Cardiac septum (tissue), 1 donor: Measurements from ENCODE around the gene CDC42BPB. TPM values are rescaled to one million over a fixed set of nuclear protein-coding genes. Genes with fewer than 3 reads are reported as not detected.

Experiments used
- DNase-seq: peaks from one replicate; pipeline ENCODE4 v3.0.0-alpha.2; 2020; ENCODE audit warnings: low spot score
- intact Hi-C: fragments of 100-400 bp; cut with DNase I; formaldehyde crosslinking; loops from one replicate; pipeline ENCODE4 v1.14.0; 2022
- total RNA-seq: library from RNA; stranded (reverse); fragmentation: NEBNext Ultra II Directional; extraction: Animal tissue kit (Norgen Biotek cat#: 25700); gene quantifications from one replicate; pipeline ENCODE4 v1.2.1, GENCODE V29; 2021
- donor health status: DM: no; HTN: no; CAD: no.

CDC42BPB gene
- total RNA-seq, 1 donor from 2014 or later, result 81.8 TPM

DNA sequence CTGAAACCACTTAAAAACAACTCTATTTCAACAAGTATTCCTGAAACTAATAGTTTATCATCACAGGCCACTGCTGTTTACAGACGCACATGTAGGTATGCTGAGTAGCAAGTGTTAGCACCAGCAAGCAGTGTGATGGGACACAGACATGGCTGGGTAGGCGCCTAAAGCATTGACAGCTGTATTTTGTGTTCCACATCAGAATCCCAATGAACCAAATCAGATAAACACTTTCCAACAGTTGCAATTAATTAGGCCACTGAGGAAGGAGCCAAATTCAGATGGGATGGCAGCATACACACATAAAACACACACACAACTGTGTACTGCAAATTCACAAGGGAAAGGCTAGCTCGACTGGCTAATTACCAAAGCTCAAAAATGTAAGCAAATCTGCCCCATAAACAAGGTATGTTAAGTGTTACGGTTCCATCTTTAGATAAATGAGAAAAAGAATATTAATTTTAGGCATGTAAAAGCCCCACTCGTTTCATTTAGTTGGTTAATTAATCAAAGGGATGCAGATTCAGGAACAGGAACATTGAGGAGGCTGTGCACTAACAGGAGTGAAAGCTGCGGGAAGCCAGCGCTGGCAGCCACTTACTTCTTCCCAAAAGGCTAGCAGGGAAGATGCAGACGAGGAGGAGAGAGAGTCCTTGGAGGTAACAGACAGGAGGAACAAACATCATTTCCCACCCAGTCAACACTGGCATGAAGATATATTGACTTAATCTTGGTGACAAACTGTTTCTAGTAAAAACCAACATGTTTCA lies 101.5 kb downstream of the CDC42BPB start:
- intact Hi-C loops, result no loop called here
- DNase-seq, result no peak

DNA sequence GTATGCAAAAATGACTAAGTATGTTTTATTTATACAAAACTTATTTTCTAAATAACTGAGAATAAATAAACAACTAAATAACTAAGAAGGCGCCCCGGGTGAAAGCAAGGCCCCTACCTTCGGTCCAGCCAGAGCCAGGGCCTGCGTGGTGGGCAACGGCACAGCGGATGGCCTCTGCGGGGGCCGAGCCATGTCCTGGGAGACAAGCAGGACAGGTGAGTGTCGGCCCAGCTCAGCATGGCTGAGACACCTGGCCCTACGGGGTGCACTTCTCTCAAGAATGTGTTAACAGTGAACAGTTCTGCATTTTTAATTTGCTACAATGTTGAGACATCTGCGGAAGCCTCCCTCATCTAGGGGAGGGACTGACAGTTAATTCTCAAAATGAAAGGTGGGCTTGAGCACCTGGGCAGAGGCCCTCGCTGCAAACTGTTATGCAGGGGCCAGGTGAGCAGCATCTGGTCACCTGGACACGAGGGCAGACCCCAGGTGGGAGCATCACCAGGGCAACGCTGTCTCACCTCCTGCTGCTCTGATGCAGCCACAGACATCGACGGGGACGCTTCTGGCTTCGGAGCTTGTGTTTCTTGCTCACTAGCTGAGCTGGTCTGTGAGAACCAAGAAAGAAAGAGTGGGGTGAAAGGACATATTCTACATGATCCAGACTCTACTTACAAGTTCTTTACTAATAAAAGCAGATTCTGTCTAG lies 103.1 kb downstream of the CDC42BPB start:
- intact Hi-C loops, result no loop called here
- no peak for DNase-seq

DNA sequence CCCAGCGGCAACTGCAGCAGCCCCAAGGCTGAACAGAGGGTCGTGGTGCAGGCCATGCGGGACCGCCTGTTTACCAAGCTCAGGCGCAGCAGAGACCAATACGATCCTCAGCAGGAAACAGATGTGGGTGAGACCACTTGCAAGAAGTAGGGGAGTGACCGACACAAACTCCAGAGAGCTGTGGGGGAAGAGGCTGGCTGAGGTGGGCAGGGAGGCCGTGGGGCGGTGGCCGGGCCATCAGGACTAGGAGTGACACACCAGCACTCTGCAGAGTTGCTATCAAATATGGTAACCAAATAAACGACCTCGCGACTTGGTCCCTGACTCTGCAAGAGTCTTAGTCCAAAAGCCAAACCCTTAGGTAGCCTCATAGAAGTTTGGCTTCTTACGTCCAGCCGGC lies 104.2 kb downstream of the CDC42BPB start:
- intact Hi-C loops, result no loop called here
- no peak for DNase-seq

- intact Hi-C loops, result no loop called here
- DNase-seq, result no peak
These were observed 105.1 kb downstream of the CDC42BPB start for GRCh38 chr14:102952276-102952675.

DNA sequence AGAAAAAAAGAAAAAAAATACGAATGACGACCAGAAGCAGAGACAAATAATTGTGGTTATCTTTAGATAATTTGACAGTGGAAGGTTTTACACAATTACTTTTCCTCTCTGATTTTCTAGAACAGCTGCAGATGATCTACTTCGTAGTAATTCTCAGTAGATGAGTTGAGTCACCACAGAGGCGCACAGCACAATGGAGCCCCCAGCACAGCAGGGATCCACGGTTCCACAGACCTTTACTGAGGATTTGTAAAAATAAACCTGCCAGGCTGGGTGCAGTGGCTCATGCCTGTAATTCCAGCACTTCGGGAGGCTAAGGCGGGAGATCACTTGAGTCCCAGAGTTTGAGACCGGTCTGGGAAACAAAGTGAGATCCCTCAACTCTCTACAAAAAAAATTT lies 105.5 kb downstream of the CDC42BPB start:
- DNase-seq, result no peak
- intact Hi-C loops, result no loop called here

- intact Hi-C loops, result no loop called here
- no peak for DNase-seq
These were observed 106.3 kb downstream of the CDC42BPB start for GRCh38 chr14:102951034-102951433.

DNA sequence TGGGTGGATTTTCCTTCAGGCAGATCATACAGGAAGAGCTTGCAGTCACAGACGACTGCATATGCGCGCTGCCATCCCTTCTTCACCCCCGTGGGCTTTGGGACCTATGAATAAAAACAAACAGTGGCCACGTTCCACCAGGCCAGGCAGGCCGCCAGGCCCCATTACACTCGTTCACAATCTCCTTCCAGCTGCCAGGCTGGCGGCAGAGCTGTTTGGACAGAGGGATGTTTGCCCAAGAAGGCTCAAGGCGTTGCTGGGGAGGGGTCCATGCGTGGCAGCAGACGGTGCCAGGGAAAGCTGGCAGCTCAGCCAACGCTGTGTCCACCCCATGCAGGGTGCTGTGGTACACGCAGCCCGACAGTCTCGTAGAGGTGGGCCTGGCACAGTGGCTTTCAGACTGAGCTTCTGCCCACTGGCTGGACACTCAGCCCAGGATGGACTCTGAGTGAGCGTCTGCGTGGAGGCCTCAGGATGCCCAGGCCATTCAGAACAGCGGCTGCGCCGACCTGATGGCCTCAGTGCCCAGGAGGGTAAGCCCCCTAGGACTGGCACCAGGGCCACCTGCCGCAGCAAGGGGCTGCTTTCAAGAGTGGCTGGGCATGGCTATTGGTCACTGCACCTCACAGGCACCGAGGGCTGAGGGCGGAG lies 107.4 kb downstream of the CDC42BPB start:
- intact Hi-C loops, result no loop called here

DNA sequence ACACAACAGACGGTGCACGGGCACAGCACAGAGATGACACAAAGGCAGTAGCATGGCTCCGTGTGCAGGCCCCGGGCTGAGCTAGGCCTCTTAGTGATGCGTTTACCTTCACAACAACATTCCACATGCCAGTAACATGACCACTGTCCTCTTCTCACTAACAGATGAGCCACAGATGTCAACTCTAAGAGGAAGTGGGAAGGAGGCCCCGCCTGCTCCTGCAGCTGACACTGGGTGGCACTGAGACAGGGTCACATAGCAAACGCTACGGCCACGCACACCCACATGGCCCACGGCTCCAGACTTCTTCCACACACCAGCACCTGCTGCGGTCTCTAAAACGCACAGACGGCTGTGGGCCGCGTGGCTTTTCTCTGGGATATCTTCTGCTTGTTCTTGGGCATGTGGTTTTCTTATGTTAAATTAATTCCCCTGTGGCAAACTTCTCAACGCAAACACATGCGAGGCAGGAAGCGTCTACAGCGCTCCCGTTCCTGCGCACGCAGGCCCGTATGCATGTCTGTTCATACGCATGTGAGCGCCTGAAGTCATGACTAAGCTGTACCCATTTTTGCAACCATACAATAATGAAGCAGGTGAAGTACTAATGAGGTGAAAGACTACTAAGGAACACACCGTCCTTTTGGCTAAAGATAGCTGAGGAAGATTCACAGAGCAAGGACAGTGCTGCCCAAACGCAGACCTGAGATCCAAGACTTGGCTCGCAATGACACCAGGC lies 108.1 kb downstream of the CDC42BPB start:
- DNase-seq, result no peak
- intact Hi-C loops, result no loop called here

More for the DNA sequence above, 107.4 kb downstream of the CDC42BPB start:
- no peak for DNase-seq

DNA sequence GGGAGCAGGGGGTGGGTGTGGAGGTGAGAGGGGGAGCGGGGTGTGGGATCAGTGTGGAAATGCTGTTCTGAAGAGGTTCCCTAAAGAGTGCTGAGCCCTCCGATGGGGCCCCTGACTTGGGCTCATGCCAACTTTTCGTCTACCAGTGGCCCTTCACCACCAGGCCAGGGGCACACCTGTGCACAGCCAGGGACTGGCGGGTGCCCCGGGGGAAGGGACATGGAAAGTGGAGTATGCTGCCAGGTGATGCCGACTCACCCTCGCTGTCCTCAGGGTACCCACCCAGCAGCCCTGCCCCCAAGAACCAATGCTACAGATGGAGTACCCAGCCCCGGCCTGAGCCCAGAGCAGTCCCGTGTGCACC lies 108.7 kb downstream of the CDC42BPB start:
- no peak for DNase-seq
- intact Hi-C loops, result no loop called here

DNA sequence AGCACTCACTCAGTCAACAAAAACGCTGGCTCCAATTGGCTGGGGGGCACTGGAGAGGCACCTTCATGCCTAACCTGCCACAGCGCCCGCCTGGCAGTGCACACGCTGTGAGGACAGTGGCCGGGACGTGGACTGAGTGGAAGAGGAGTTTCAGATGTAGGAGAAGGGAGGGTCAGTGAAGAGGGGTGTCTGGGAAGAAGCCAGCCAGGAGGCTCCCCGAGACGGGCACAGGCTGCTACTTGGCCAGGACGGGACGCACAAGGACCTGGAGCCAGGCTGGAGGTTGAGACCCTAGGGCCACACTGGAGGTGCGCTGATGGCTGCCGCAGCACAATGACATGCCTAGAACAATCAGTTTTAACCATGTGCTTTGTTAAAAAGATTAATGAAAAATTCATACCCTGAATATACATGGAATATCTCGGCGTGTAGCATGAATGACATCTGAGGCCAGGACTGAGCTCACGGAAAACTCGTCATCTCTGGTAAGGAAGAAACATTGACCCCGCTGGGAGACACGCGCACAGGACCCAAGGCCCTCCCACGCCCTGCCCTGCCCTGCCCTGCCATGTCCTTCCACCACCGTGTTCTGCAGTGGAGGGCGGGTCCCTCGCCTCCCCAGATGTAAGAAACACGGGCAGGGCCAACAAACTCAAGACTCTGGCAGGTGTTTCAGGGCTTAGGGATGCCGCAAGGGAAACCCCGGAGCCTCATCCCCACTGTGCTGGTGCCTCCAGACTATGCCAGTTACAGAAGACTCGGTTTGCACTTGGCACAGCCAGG lies 109.8 kb downstream of the CDC42BPB start:
- intact Hi-C loops, result no loop called here
- no peak for DNase-seq

DNA sequence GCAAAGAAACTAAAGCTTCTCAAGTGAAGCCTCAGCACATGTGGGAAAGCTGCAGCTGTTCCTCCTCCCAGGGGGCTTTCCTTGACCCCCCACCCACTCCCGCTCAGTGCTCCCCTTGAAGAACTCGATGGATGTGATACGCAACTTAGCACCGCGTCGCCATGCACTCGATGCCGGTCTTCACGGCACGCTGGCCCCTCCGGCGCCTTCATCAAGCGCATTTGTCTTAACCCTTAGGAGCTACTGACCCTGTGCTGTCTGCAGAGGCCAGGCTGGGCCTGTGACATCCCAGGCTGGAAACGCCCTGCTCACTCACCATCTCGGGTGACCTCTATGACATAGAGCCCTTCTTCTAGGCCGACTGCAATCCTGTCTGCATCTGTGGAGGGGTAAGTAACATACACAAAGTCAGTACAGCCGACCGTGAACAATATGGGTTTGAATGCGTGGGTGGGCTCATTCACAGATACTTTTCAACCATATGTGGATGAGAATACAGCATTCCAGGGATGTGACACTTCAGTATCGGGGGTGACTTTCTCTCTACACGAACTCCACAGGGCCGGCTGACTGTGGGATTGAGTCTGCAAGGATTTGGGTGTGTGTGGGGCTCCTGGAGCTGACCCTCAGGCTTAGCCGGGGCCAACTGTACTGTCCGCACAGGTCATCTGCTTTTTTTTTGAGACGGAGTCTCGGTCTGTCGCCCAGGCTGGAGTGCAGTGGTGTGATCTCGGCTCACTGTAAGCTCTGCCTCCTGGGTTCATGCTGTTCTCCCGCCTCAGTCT lies 111.8 kb downstream of the CDC42BPB start:
- no peak for DNase-seq
- intact Hi-C loops, result no loop called here

DNA sequence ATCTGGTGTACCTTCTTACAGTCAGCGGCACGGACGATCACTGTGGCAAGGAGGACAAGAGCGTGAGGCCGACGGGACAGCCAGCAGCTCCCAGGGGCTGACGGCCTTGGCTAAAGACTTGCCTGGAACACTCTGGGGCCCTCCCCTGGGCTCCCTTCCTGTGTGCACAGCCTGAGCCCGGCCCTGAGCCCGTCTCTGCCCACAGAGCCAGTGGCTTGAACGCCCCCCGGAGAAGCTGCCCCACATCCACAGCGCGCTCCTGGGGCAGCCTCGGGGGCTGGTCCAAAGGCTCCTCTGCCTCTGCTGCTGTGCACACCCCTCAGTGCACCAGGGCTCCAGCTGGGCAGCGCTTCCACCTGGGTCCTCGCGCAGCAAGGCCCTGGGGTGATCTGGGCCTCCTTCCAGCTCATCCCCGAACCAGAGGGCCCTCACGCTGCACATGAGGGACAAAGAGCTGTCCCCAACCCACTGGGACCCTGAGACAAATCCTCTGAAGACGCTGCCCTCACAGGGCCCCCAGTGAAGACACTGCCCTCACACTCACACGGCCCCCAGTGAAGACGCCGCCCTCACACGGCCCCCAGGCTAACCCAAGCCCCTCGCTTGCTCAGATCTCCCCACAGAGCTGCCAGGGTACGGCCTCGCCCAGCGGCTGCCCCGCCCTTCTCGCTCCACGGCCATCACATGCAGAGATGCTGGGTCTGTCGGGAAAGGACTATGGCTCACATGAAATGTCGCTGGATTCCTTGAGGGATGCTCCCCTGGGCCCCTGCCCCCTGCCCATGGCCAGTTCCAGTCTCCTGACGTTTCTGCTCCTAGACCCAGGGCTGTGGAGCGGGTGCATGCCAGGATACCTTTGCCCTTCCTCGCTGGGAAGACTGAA lies 112.7 kb downstream of the CDC42BPB start:
- DNase-seq, result peak; percentile 73
- intact Hi-C loops, result no loop called here

- intact Hi-C loops, result no loop called here
- no peak for DNase-seq
These were observed 113.4 kb downstream of the CDC42BPB start for GRCh38 chr14:102943979-102944378.

DNA sequence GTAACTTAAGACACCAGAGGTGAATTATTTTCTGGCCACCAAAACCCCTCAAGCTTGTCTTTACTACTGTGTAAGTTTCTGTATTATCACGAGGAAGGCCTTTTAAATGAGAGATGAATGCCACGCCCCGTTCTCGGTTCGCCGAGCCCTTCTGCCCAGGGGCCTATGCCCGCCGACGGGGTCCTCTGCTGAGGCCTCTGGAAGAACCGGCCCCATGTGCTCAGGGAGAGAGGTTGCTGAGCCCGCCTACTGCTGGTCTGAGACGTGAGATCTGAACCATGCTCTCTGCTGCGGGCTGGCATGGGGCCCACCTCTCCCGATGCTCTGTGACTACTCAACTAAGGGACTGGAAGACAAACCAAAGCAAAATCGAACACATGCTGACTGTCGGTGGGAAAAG lies 113.9 kb downstream of the CDC42BPB start:
- intact Hi-C loops, result no loop called here
- no peak for DNase-seq

DNA sequence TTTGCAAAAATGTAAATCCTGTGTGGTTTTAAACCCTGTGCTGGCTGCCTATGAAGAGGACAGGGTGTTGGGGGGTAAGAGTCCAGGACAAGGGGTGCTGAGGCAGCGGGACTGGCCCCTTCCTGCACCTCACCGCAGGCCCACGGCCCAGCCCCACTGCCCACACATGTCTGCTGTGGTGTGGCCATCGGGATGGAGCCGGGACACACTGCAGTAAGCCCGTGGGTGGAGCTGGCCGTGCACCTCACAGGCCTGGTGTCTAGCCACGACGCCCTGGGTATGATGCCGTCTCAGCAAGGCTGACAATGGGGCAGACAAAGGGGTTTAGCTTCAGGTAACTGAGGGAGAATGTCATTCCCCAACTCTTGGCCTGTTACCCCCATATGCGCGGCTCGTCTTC lies 115.3 kb downstream of the CDC42BPB start:
- no peak for DNase-seq
- intact Hi-C loops, result no loop called here

GRCh38 chr14:102941419-102942011 lies 115.8 kb downstream of the CDC42BPB start:
- DNase-seq, result no peak
- intact Hi-C loops, result no loop called here

DNA sequence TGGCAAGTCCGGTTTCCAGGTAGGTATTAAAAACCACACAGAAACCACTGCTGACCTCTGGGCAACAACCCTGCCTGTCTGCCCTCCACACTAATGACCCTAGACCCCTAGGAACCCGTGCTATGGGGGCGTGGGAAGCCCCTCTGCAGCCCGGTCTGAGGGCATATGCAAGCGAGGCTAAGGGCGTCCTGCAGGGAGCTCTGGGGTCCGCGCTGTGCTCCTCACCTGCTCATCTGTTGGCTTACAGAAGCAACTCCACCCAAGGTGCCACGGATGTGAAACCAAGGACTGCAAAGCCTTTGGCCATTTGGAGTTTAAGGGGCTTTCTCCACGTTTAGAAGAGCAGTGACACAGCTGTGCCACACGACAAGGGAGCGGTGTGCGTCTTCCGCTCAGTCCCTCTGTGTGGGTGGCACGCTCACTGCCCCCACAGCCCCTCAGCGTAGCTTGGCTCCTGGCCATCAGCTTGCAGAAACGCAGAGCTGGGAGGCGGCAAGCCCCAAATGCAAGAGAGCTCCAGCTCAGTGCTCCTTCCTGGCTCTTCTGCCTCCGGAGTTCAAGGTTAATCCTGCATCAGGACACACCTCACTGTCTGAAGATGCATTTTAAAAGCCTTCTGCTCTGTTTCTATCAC lies 116.5 kb downstream of the CDC42BPB start:
- no peak for DNase-seq
- intact Hi-C loops, result no loop called here
